GM18870 (cell line): ENCODE results near the gene ATXN1.
"Not testable (repeated sequence)": the region's sequence is repeated elsewhere in the genome, so short reads cannot be mapped to it uniquely, and the experiment has no call there.

Experiments used
- ATAC-seq: cut with Tn5 transposase; IDR thresholded peaks from one replicate; pipeline ENCODE4 v1.9.1; 2021; ENCODE audit warnings: moderate library complexity; ENCODE audit not compliant: unreplicated experiment

The ATXN1 gene

DNA sequence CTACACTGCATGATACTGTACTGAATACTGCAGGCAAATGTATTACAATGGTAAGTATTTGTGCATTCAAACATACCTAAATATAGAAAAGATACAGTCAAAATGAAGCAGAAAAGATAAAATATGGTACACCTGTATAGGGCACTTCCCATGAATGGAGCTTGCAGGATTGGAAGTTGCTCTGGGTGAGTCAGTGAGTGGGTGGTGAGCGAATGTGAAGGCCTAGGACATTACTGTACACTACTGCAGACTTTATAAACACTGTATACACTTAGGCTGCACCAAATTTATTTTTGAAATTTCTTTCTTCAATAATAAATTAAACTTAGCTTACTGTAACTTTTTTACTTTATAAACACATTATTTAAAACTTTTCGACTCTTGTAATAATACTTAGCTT lies 213.1 kb downstream of the ATXN1 start:
- ATAC-seq: no peak

DNA sequence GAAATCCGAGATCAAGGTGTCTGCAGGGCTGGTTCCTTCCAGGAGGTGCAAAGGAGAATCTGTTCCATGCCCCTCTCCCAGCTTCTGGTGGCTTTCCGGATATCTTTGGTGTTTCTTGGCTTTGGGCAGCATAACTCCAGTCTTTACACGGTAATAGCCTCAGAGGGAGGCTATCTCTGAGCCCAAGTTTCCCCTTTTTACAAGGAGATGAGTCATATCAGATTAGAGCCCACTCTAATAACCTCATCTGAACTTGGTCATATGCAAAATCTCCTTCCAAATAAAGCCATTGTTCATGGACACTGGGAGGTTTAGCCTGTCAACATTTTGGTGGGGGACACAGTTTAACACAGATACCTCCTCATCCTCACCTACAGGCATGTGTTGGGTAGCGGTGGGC lies 213.7 kb downstream of the ATXN1 start:
- ATAC-seq: no peak

DNA sequence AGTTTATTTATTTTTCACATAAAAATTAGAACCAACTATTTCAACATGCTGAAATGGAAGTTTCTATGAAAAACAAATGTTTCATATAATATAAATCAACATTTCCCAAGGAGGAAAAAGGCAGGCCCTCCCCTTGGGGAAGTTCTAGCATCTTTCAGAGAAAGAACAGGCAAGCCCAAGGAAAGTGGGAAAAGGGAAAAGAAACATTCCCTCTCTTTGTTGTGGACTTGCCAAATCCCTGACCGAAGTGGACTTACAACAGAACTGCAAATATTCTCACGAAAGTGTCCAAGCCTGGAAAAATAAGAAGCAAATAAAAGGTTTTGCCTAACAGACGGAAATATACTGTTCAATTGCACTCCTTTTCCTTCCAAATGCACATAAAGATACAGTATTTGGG lies 214.4 kb downstream of the ATXN1 start:
- no peak for ATAC-seq

DNA sequence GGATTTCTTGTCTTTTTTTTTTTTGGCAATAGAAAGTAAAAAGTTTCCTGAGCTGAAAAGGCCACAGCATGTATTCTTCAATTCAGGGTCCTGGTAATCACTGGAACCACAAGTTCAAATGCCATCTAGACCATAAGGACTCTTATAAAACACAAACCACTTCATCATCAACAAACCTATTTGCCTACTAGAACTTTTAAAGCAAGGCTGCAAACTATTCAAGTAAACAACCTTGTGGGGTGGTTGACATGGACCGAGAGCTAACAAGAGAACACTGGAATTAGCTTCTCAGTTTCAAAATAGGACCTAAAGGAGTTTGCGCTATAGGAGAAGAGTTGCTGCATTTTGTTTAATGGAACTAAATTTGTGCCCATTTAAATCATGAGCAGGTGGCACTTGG lies 215.9 kb downstream of the ATXN1 start:
- no peak for ATAC-seq

DNA sequence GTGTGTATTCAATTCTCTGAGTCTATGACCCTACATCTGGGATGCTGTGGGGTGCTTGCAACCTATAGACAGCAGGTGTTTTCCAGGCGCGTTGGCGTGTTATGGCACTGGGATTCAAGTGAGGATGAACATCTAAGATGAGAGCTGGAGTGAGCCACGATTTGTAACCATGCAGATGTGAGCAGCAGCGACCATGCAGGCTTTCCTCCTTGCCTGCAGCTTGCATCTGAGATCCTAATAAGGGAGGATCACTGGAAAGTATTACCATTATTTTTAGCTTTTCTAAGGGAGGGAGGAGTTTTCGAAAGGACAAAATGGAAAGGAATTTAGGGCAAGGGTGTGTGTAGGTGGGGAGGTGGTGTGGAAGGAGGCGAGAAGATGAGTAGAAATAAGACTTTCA lies 216.7 kb downstream of the ATXN1 start:
- no peak for ATAC-seq

- ATAC-seq: no peak
Observed at GRCh38 chr6:16544006-16544405, 217.3 kb downstream of the ATXN1 start.

- ATAC-seq: no peak
Observed at GRCh38 chr6:16543521-16543920, 217.7 kb downstream of the ATXN1 start.

GRCh38 chr6:16542070-16542469 lies 219.2 kb downstream of the ATXN1 start:
- no peak for ATAC-seq

DNA sequence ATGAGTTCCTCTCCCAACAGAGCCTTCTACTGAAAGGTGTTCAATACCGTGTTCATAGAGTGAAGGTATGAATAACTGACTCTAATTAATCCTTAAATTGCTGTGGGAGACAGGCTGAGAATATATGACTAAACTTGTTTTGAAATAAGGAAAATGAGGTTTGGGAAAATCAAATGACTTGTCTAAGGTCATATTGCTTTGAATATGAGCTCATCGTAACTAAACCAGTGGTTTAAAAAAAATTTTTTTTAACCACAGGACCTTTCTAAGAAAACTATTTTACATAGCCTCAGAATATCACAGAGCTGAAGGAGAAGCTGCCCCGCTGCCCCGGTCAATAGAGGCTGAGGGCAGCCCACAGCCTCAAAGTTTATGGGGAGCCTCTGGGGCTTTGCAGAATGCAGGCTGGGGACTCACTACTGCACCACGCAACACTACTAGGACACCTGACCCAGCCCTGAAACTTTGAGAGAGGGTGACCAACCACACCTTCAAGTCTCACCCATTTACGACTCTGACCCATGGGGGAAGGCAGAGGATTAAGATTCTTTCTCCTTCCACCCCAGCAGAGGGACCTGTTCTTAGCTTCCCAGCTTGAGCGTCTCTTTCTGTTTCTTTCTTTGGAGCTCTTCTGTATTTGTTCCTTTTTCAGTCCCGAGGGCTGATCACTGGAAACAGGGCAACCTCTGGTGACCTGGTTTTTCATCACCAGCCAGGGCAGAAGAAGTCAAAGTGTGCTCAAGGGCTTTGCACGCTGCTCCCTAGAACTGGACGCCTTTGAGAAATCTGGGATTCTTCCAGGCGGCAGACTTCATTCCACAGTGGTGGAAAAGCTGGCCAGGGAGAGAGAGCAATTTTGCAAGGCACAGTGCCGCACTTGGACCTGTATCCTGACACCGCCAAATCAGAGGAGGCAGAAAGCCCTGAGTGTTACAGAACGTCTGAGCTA lies 220.2 kb downstream of the ATXN1 start:
- peak; percentile 63 for ATAC-seq

DNA sequence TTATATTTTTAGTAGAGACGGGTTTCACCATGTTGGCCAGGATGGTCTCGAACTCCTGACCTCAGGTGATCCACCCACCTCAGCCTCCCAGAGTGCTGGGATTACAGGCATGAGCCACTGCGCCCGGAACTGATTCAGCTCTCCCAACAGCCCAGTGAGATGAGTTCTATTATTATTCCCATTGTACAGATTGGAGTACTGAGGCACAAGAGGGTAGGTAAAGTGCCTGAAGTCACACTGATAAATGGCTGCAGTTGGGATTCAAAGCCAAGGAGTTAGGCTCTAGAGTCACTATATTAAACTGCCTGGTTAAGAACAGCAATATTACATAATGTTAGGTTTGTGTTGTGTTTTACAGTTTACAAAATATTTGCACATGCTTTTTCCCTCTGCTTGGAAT lies 220.9 kb downstream of the ATXN1 start:
- ATAC-seq: not testable (repeated sequence)

GRCh38 chr6:16539086-16539931 lies 222.0 kb downstream of the ATXN1 start:
- no peak for ATAC-seq

DNA sequence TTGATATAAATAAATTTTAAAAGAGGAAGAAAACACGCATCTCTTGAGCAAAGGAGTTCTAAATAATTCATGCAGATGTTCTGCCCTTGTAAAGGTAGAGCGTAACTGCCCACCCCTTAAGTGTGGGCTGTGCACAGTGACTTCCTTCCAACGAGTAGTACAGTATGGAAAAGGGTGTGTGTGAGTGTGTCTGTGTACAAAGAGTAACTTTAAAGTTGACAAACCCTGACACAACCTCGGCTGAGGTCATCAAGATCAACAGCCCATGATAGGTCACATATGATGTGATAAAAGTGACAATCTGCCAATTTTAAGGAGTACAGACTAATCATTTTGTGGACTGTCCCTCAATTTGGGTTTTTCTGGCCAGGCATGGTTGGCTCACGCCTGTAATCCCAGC lies 225.7 kb downstream of the ATXN1 start:
- no peak for ATAC-seq

- ATAC-seq: no peak
Observed at GRCh38 chr6:16533721-16534136, 227.5 kb downstream of the ATXN1 start.

GRCh38 chr6:16533210-16533609 lies 228.1 kb downstream of the ATXN1 start:
- ATAC-seq: no peak

DNA sequence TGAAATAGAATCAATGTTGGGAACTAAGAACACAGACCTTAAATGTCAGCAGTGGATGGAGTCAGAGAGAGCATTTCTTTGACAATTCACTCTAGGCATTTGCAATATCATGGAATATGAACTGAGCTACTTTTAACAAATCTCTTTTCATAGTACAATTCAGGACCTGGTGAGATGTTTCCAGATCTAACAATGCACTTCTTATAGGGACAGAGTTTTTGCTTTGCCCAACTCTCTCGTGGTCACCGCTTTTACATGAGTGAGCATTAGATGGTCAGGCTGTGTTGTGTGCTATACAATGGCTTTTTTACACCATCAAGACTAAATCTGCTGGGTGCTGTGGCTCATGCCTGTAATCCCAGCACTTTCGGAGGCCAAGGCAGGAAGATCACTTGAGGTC lies 233.6 kb downstream of the ATXN1 start:
- no peak for ATAC-seq

- no peak for ATAC-seq
Observed at GRCh38 chr6:16524380-16524707, 236.9 kb downstream of the ATXN1 start.

- ATAC-seq: no peak
Observed at GRCh38 chr6:16523606-16524379, 237.5 kb downstream of the ATXN1 start.

DNA sequence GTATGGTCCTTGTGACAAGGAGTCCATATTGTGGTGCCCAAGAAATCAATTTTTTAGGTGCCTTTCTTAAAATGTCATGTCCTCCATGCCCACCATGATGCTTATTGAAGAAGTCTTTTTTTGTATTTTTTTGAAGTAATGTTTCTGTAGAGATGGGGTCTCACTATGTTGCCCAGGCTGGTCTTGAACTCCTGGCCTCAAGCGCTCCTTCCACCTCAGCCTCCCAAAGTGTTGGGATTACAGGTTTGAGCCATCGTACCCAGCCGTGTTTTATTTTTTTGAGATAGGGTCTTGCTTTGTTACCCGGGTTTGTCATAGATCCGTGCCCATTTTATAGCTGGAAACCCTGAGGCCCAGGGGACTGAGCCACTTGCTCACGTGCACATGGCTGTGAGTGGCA lies 238.3 kb downstream of the ATXN1 start:
- ATAC-seq: no peak

GRCh38 chr6:16521528-16521927 lies 239.7 kb downstream of the ATXN1 start:
- ATAC-seq: no peak

GRCh38 chr6:16519265-16520242 lies 241.7 kb downstream of the ATXN1 start:
- no peak for ATAC-seq
